RWPE2 (cell line): ENCODE results near the gene RPN1.
A peak's percentile ranks its signal among the peaks of the same experiment; 100 is the strongest.

Experiments used
- ATAC-seq: fragments of 200-7000 bp; cut with Tn5 transposase; 3 replicates; pipeline ENCODE4 v1.9.1; 2021; ENCODE audit warnings: low read depth
- DNase-seq: peaks from one replicate; pipeline ENCODE4 v3.0.0-alpha.2; 2020; ENCODE audit warnings: low spot score
- H3K27ac ChIP-seq: fragments of 450-650 bp; 2 replicates; pipeline ENCODE4 v1.5.1; 2017; ENCODE audit warnings: mild to moderate bottlenecking; ENCODE audit not compliant: poor library complexity, severe bottlenecking
- H3K27me3 ChIP-seq: fragments of 250-450 bp; sonication (Bioruptor Pico); 2 replicates; pipeline ENCODE4 v1.5.1; 2021; ENCODE audit warnings: mild to moderate bottlenecking, moderate library complexity; ENCODE audit not compliant: insufficient read depth, poor library complexity, severe bottlenecking
- H3K36me3 ChIP-seq: fragments of 250-450 bp; sonication (Bioruptor Pico); 2 replicates; pipeline ENCODE4 v1.5.1; 2020; ENCODE audit warnings: low read depth, mild to moderate bottlenecking, moderate library complexity
- H3K4me1 ChIP-seq: fragments of 250-450 bp; sonication (Bioruptor Pico); 2 replicates; pipeline ENCODE4 v1.5.1; 2021; ENCODE audit warnings: mild to moderate bottlenecking, moderate library complexity; ENCODE audit not compliant: insufficient read depth, poor library complexity, severe bottlenecking
- H3K4me3 ChIP-seq: fragments of 250-450 bp; sonication (Bioruptor Pico); 2 replicates; pipeline ENCODE4 v1.5.1; 2021; ENCODE audit warnings: mild to moderate bottlenecking, moderate library complexity; ENCODE audit not compliant: severe bottlenecking
- H3K9me3 ChIP-seq: fragments of 250-450 bp; sonication (Bioruptor Pico); 2 replicates; pipeline ENCODE4 v1.5.1; 2021; ENCODE audit warnings: mild to moderate bottlenecking, moderate library complexity; ENCODE audit not compliant: severe bottlenecking
- CTCF ChIP-seq: fragments of 450-650 bp; IDR thresholded peaks from one replicate; pipeline ENCODE4 v1.5.1; 2017; ENCODE audit warnings: mild to moderate bottlenecking, moderate library complexity; ENCODE audit not compliant: poor library complexity, severe bottlenecking

Gene RPN1

DNA sequence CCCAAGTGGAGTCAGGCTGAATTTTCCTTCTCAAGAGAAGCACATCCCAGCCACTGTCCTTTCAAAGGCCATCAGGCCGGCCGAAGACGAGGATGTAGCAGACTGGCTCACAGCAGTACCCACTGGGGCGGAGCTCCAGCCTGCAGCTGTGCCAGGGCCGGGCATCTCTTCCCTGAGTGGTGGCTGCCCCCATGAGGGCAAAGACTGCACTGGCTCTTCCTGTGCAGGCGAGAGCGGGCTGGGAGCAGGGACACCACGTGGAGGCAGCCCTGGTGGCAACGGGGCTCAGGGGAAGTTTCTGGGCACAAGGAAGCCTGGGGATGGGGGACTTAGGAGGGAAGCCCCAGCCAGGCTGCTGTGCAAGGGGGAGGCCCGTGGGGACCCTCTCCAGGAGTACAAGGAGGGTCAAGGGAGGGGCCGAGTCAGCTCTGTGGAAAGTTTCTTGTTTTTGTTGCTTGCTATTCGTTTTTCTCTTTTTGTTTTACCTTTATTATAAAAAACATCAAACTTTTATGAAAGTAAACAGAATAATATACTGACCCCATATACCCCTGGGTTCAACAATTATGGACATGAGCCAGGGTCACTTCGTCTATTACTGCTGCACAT is 66.1 kb downstream of the RPN1 start:
- Histone ChIP-seq H3K4me3 (no peak overlapping the region), H3K36me3 (no peaks in the 10 kb centered on the region), H3K27ac (no peak overlapping the region), H3K27me3 (no peaks in the 10 kb centered on the region), H3K9me3 (no peaks in the 10 kb centered on the region), H3K4me1 (no peaks in the 10 kb centered on the region)
- peak; percentile 90 for TF ChIP-seq CTCF
- peak; percentile 83 for DNase-seq
- ATAC-seq: peak; percentile 100

GRCh38 chr3:128581566-128581965 is 69.1 kb downstream of the RPN1 start:
- Histone ChIP-seq H3K27ac (no peak overlapping the region), H3K36me3 (no peaks in the 10 kb centered on the region), H3K4me3 (no peak overlapping the region), H3K27me3 (no peaks in the 10 kb centered on the region), H3K4me1 (no peaks in the 10 kb centered on the region), H3K9me3 (no peaks in the 10 kb centered on the region)
- DNase-seq (no peak), ATAC-seq (no peak)
- no peak for TF ChIP-seq CTCF

- no peaks in the 10 kb centered on the region for H3K27me3 ChIP-seq
- no peaks in the 10 kb centered on the region for H3K36me3 ChIP-seq
These were observed 70.7 kb downstream of the RPN1 start for GRCh38 chr3:128579927-128580326.

DNA sequence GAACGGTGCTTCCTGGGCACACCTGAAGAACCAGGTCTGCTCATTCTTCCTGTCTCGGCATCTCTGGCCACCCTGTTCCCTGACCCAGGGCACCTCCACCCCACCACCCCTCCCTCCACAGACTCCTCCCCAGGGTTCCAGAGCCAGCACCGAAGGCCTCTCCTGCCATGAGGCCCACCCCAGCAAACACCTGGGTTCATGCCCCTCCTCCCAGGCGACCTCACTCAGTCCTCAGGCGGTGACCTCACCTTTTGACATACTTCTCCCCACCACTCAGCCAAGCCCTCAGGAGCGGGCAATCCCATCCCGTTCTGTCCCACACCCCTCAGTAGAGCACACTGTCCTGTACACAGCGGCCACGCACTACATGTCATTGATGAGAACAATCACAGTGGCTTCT is 72.3 kb downstream of the RPN1 start:
- Histone ChIP-seq H3K27me3 (no peaks in the 10 kb centered on the region), H3K36me3 (no peaks in the 10 kb centered on the region), H3K4me1 (no peaks in the 10 kb centered on the region), H3K4me3 (no peak overlapping the region), H3K27ac (no peak overlapping the region), H3K9me3 (no peaks in the 10 kb centered on the region)
- no peak for TF ChIP-seq CTCF
- DNase-seq (no peak), ATAC-seq (no peak)

More at GRCh38 chr3:128579927-128580326, 70.7 kb downstream of the RPN1 start:
- Histone ChIP-seq H3K4me3 (no peak overlapping the region), H3K9me3 (no peaks in the 10 kb centered on the region), H3K4me1 (no peaks in the 10 kb centered on the region), H3K27ac (no peak overlapping the region)
- ATAC-seq: no peak
- DNase-seq: no peak
- TF ChIP-seq CTCF: no peak

- no peak overlapping the region for H3K27ac ChIP-seq
- H3K36me3 ChIP-seq: no peaks in the 10 kb centered on the region
- no peaks in the 10 kb centered on the region for H3K4me1 ChIP-seq
- no peak overlapping the region for H3K4me3 ChIP-seq
- ATAC-seq: no peak
- TF ChIP-seq CTCF: no peak
- no peaks in the 10 kb centered on the region for H3K9me3 ChIP-seq
- H3K27me3 ChIP-seq: no peaks in the 10 kb centered on the region
- no peak for DNase-seq
These were observed 72.9 kb downstream of the RPN1 start for GRCh38 chr3:128577711-128578110.
